HG02852 (cell line): Measurements from ENCODE around the gene CHID1.

Experiments
- ATAC-seq: cut with Tn5 transposase; IDR thresholded peaks from one replicate; pipeline ENCODE4 v1.9.1; 2021; ENCODE audit warnings: mild to moderate bottlenecking, moderate library complexity; ENCODE audit not compliant: unreplicated experiment

Gene CHID1

GRCh38 chr11:850775-851763 is 59.5 kb downstream of the CHID1 start:
- ATAC-seq = no peak

DNA sequence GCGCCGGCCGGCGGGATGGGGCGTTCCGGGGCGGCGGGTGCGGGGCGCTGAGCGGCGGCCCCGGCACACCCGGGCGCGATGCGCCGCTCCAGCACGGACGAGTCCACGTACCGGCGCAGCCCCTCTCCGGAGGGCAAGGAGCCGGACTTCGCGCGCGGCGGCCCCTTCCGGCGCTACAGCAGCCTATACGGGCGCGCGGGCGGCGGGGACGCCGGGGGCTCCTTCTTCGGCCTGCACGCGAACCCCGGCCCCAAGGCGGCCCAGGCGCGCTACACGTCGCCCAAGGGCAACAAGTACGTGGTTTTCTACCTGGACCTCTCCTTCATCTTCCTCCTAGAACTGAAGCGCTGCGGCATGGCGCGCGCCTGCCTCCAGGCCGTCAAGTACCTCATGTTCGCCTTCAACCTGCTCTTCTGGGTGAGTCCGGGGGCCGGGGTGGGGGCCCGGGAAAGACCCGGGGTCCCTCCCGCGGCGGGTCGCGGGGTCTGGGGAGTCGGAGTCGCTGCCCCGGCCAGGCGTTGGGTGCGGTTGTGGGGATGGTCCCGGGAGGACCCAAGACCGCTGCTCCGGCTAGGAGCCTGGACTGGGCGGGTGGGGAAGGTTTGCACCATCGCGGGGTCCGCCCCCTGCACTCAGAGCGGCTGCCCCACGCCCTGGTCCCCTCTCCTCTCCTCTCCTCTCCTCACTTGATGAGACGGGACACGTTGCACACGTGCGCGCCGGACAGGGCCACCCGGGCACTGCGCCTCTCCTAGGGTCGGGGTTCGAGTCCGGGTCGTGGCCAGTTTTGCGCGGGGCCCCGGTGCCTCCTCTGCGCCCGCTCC is 60.4 kb downstream of the CHID1 start:
- ATAC-seq = no peak

- ATAC-seq = no peak
Observed at GRCh38 chr11:849104-849824, 61.3 kb downstream of the CHID1 start.

GRCh38 chr11:848380-848931 is 62.2 kb downstream of the CHID1 start:
- no peak for ATAC-seq

DNA sequence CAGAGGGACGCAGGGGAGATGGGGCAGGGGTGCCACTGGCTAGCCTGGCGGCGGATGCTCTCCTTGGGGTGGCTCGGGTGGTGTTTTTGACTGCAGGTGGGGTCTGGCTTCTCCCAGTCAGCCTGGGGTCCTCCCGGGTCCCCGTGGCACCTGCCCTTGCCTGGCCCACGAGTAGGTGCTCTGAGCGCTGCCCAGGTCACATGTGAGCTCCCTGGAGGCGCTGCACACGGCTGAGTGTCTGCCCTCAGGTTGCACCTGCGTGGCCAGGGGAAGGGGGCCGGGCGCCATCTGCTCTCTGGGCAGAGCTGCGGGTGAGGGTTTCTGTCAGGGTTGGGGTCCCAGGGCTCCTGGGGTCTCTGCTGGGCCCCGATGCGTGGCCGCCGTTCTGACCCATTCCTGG is 62.7 kb downstream of the CHID1 start:
- ATAC-seq = no peak

DNA sequence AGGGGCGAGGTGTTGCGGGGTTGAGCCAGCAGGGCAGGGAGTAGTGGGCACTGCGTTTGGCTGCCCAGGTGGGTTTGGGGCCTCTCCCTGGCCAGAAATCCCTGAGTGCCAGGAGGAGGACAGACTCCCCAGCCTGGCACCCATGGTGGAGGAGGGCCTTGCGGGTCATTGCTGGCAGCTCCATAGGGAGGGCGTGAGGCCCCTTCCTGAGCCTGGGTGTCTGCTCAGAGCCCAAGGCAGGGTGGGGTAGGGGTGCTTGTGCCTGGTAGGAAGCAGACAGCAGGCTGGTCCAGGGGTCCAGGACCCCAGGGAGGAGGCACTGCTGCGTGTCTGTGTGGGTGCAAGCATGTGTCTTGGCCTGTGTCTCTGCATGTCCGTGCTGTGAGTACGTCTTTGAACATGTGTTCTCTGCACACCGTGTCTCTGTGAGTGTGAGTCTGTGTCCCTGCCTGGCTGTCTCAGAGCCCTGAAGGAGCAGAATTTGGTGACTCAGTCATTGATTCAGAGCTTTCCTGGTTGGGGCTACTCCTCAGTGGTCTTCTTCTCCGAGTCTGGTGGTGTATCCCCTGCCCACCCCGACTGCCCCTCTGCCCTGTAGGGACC is 64.0 kb downstream of the CHID1 start:
- no peak for ATAC-seq

DNA sequence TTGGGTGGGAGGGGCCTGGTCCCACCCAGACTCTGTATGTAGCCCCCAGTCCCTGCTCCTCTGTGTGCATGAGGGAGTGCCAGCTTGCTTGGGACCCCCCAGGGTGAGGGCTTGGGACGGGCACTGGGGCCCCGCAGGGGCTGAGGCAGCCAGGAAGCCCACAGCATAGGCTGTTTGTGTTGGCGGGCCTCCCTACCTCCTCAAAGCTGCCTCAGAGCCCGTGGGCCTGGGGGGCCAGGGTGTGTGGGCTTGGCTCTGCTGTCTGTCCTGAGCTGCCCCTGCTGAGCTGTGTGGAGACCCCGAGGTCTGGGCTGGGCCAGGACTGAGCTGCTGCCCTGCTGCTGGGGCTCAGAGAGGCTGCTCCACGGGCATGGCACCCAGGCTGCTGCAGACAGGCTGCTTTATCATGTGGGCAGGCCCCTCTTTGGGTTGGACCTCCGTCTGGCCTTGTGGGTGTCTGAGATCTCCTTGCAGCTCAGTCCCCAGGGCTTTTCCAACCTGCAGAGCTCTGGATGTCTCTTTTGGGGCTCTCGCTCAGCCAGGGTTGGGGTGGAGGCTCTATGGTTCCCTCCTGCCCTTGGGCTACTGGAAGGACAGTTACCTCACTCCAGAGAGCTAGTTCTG is 64.6 kb downstream of the CHID1 start:
- no peak for ATAC-seq

DNA sequence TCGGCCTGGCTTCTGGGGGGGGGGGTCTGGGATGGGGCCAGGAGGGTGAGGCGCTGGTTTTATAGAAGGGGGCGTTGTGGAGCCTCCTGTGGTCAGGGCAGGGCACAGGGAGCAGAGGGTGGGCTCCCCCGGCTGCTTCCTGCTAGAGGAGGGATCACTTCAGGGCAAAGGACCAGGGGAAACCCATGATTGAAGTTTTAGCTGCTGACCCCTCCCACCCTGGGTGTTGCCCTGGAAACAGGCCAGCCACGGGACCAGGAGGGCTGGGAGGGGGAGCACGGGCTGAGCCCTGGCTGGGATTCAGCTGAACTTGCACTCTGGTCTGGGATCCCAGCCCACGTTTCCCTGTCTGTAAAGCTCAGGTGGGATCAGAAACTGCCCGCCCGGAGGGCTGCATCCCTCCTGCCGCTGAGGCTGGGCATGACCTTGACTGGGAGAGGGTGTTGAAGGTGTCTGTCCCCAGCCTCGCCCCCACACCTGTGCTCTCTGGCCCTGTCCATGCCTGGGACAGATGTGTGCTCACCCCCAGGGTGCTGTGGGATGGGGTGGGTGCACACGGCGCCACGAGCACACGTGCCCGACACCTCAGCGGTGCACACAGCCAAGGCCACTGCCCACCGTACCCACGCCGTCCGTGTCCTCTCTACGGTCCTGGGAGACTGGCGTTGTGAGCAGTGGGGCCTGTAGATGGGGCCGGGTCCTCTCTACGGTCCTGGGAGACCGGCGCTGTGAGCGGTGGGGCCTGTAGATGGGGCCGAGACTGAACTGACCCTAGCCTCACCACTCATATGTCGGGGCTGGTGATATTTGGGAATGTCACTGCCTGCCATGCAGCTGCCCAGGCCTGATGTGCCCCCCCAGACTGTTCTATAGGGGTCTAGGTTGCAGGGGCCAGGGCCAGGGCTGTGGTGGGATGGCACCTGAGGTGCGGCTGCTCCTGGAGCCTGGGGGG is 65.6 kb downstream of the CHID1 start:
- ATAC-seq = no peak

GRCh38 chr11:843818-844692 is 66.6 kb downstream of the CHID1 start:
- ATAC-seq = no peak

DNA sequence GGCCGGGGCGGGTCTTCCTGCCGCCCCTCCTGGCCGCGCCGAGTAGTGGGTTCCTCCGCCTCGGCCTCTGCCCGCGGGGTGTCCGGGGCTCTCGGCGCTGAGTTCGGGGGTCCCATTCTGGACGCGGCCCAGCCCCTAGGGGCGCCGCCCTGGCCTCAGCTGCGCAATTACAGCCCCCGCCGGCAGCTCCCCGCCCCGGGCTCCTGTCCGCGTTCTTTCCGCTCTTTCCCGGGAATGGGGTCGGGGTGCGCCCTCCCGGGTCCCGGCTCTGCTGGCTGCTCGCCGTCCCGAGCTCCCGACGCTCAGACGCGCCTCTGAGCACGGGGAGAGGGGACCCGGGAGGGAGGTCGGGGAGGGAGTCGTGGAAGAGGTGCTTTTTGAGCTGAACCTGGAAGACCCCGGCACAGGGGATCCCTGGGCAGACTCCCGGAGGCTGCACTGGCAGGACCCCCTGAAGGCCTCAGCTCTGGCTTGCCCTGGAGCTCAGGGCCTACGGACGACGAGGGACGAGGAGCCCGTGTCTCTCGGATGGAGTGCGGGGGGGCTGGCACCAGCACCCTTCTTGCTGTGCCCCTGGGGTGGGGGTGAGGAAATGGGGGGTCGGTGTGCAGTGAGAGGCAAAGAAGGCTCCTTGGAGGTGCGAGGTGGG is 67.4 kb downstream of the CHID1 start:
- ATAC-seq = peak; percentile 4

- peak; percentile 56 for ATAC-seq
Observed at GRCh38 chr11:842370-843002, 68.1 kb downstream of the CHID1 start, which contains the start of the genes POLR2L and TSPAN4. Gene POLR2L (minus strand): TSS chr11:842529. CDS start chr11:842508, 21 bp downstream. Gene TSPAN4 (plus strand): TSS chr11:842852. CDS start chr11:850305, 7,453 bp downstream.

DNA sequence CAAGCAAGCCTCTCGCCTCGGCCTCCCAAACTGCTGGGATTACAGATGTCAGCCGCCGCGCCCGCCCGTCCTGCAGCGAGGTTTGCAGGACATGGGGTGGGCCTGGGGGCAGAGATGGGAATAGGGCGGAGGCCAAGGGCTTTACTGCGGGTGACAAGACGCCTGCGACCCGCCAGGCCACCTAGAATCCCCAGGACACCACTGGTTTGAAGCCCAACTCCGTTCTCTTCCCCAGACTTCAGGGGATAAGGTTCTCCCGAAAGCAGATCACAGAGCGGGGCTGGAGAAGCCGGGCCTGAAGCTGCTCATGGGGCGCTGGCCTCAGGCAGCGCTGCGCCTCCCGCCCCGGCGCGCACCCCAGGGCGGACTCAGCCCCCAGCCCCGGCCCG is 68.6 kb downstream of the CHID1 start:
- peak; percentile 36 for ATAC-seq

- no peak for ATAC-seq
Observed at GRCh38 chr11:839875-840617, 70.6 kb downstream of the CHID1 start.

GRCh38 chr11:839280-839623 is 71.4 kb downstream of the CHID1 start:
- no peak for ATAC-seq

- no peak for ATAC-seq
Observed at GRCh38 chr11:838441-839279, 72.0 kb downstream of the CHID1 start.
